HG02938 (cell line): Measurements from ENCODE around the gene BGN.

Source experiments
- ATAC-seq: cut with Tn5 transposase; IDR thresholded peaks from one replicate; pipeline ENCODE4 v1.9.1; 2021; ENCODE audit warnings: mild to moderate bottlenecking, moderate library complexity; ENCODE audit not compliant: unreplicated experiment

BGN gene

GRCh38 chrX:153494541-153495361 lies at the start of gene BGN:
BGN (plus strand) TSS chrX:153494980; CDS start chrX:153504632, 9,652 bp downstream.
- ATAC-seq = no peak

- no peak for ATAC-seq
Observed at GRCh38 chrX:153445106-153445855, 49.5 kb upstream of the BGN start.

GRCh38 chrX:153445856-153446635 lies 48.7 kb upstream of the BGN start, which contains the start of gene TREX2:
TREX2 (minus strand) TSS chrX:153446056; CDS start chrX:153445430, 626 bp downstream.
- ATAC-seq = no peak

- ATAC-seq = no peak
Observed at GRCh38 chrX:153446636-153446936, 48.2 kb upstream of the BGN start.

GRCh38 chrX:153446950-153447580 lies 47.7 kb upstream of the BGN start:
- ATAC-seq = no peak

DNA sequence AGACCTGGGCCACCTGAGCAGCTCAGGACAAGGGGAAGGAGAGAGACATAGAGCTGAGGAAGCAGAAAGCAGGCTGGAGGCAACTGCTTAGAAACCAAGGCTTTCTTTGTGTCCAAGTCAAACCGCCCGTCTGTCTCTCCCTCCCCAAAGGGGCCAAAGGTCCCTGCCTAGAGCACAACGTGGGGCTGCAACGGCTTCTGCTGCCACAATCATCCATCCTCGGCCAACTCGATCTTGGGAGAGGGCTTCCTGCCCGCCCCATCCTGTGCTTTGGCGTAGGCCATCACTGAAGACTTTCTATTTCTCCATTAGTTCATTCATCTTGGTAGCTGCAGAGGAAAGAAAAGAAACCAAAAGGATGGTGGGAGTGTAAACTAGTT lies 47.2 kb upstream of the BGN start:
- ATAC-seq = no peak

DNA sequence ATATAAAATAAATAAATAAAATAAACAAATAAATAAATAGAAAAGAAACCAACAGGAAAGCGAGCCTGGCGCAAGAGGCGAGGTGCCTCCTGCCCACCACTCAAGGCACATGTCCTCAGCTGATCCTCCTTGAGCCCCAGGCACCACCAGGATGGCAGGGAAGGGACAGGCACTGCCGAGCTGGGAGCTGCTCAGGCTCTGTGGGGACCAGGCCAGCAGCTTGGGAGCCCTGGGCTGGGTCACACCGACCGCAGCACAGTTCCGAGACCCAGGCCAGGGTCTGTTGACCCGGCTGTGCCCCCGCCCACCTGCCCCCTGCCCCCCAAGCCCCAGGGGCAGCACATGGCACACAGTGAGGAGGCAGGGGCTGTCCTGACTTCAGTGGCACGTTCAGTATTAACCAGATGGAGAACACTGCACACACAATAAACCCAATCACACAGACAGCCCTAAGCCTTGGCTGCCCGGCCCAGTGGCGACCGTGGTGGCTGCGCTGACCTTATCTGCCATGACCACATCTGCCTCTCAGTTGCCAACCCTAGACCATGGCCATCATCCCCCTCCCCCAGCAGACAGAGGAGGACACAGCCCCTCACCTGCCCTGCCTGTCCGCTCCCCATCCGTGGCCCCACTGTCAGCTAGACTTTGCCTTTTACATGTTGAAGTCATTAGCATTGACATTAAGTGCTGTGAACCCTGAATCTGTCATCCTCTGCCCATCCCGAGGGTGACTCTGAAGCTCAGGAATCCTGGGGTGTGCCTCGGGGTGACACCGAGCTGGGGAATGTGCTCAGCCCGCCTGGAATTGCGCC lies 46.0 kb upstream of the BGN start:
- no peak for ATAC-seq

DNA sequence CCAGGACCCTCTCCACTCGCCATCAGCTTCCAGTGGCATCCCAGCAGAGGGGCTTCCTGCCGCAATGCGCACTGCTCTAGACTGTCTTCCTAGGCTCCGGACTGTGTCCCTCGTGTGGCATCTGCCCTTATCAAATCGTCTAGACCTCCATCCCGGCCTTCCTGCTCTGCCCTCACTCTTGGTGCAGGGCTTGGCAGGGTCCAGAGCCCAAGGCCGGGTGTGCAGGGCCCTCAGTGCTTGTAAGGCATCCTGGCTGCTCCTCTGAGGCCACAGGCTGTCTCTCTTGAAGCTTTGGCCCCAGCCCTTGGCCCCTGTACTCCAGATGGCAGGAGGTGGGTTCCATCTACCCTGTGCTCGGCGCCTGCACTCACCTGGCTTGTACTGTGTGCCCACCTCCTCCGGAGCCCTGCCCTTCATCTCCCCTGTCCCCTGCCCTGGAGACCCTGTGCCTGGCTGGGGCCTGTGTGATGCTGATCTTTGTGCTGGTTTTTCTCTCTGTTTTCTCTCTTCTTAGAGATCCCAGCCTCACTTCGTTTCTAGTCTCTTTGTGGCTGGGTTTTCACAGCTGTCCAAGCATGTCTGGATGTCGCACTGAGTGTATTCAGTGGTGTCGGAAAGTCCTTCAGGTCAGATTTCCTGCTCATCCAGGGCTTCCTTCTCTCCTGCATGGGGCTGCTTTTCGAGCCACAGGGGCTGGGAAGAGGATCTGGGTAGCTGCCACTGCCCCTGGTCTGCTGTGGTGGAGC lies 45.2 kb upstream of the BGN start:
- ATAC-seq = no peak

- no peak for ATAC-seq
Observed at GRCh38 chrX:153450114-153450948, 44.4 kb upstream of the BGN start.

DNA sequence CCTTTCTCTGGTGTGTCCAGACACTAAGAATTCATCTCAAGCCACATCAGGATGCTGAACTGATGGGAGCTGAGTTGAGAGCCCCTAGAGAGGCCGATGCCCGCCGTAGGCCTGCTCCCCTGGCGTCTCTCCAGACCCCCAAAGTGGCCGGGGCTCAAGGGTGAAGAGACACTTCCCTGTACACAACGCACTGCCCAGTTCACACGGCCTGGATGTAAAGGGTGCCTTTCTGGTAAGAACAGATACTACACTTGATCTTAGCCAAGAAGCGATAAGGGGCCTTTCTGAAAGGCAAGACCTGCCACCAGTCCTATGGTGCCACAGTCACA lies 43.9 kb upstream of the BGN start:
- no peak for ATAC-seq

- no peak for ATAC-seq
Observed at GRCh38 chrX:153454901-153455550, 39.8 kb upstream of the BGN start.

DNA sequence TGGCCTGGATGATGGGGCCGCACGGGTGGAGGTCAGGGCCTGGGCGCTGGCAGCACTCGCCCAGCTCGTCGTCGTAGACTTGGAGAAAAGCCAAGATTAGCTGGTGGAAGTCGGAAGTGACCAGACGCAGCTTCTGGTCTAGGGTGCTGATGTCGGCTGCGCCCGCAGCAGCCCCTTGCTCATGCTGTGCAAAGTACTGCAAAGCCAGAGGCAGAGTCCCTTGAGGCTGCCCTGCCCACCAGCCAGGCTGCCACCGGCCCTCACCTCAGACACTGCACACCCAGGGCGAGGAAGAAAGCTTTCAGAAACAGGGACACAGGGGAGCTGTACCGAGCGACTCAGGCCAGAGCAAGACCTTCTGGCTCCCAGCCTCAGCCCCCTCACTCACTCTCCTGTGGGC lies 39.2 kb upstream of the BGN start:
- no peak for ATAC-seq

- no peak for ATAC-seq
Observed at GRCh38 chrX:153456161-153456560, 38.6 kb upstream of the BGN start.

GRCh38 chrX:153456704-153457103 lies 38.1 kb upstream of the BGN start:
- no peak for ATAC-seq

GRCh38 chrX:153457136-153457825 lies 37.5 kb upstream of the BGN start:
- no peak for ATAC-seq

DNA sequence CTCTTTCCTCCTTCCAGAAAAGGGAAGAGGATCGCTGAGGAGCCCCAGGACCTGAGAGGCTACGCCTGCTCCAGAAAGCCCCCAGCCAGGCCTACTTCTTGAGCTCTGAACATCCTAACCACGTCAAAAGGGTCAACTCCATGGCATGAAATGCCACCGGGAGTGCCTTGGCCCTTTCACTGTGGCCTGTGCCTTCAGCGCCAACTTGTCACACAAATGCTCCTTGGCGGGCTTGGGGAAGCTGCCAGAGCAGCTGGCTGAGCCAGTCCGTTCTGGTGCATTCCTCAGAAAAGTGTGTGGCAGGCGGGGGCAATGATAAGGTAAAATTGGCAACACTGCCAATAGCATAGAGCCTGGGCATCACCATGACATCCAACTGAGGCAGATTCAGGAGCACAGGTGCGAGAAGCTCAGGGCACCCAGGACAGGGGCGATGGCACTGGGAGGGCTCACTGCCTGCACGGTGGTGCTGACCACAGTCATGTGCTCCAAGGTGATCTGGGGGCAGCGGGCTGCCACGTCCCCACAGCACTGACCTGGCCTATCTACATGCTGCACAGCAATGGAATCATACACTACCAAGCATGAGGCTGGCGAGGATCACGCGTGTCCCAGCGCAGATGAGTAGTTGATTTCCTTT lies 36.8 kb upstream of the BGN start:
- ATAC-seq = no peak

- no peak for ATAC-seq
Observed at GRCh38 chrX:153458476-153458875, 36.3 kb upstream of the BGN start.
